ENCODE results near the gene PDE8B. TPM values are rescaled to one million over a fixed set of nuclear protein-coding genes. Genes with fewer than 3 reads are reported as not detected.
A peak's percentile ranks its signal among the peaks of the same experiment; 100 is the strongest.

PDE8B gene
- total RNA-seq, 4 donors from 2014 or later, result 0.79 to 2.7 (median 1.4) TPM; not detected in 1

- 36 to 52% methylated on average over 1 of the region's 1 CpG for WGBS, 2 donors
- intact Hi-C loops (cut with DNase I), result no loop called here
Observed at GRCh38 chr5:77213601-77214000, 3.1 kb downstream of the PDE8B start.

GRCh38 chr5:77214151-77214550 is 3.7 kb downstream of the PDE8B start:
- Histone ChIP-seq H3K9me3 (no peaks in the 10 kb centered on the region), H3K36me3 (no peaks in the 10 kb centered on the region), H3K27ac (no peak overlapping the region), H3K4me3 (no peak overlapping the region), H3K27me3 (peaks cover 0 to 72% (median 9%) of the 10 kb centered on the region in 4 donors), H3K4me1 (peaks cover 4 to 16% (median 9%) of the 10 kb centered on the region in 3 donors)
- no peak for DNase-seq
- TF ChIP-seq, protein P1, sequence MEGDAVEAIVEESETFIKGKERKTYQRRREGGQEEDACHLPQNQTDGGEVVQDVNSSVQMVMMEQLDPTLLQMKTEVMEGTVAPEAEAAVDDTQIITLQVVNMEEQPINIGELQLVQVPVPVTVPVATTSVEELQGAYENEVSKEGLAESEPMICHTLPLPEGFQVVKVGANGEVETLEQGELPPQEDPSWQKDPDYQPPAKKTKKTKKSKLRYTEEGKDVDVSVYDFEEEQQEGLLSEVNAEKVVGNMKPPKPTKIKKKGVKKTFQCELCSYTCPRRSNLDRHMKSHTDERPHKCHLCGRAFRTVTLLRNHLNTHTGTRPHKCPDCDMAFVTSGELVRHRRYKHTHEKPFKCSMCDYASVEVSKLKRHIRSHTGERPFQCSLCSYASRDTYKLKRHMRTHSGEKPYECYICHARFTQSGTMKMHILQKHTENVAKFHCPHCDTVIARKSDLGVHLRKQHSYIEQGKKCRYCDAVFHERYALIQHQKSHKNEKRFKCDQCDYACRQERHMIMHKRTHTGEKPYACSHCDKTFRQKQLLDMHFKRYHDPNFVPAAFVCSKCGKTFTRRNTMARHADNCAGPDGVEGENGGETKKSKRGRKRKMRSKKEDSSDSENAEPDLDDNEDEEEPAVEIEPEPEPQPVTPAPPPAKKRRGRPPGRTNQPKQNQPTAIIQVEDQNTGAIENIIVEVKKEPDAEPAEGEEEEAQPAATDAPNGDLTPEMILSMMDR (IDR thresholded peaks at IDR 0.05), result no peak
- TF ChIP-seq POLR2A (IDR thresholded peaks at IDR 0.05), result no peak
- intact Hi-C loops (cut with DNase I), result no loop called here
- 68 to 77% methylated on average over 4 of the region's 4 CpGs for WGBS, 2 donors

More at GRCh38 chr5:77213601-77214000, 3.1 kb downstream of the PDE8B start:
- Histone ChIP-seq H3K9me3 (no peaks in the 10 kb centered on the region), H3K27ac (no peak overlapping the region), H3K36me3 (no peaks in the 10 kb centered on the region), H3K4me3 (no peak overlapping the region), H3K4me1 (peaks cover 4 to 16% (median 9%) of the 10 kb centered on the region in 3 donors), H3K27me3 (peaks cover 0 to 77% (median 9%) of the 10 kb centered on the region in 4 donors)
- DNase-seq, result no peak
- TF ChIP-seq, protein P1 (IDR thresholded peaks at IDR 0.05), result no peak
- no peak for TF ChIP-seq POLR2A (IDR thresholded peaks at IDR 0.05)

DNA sequence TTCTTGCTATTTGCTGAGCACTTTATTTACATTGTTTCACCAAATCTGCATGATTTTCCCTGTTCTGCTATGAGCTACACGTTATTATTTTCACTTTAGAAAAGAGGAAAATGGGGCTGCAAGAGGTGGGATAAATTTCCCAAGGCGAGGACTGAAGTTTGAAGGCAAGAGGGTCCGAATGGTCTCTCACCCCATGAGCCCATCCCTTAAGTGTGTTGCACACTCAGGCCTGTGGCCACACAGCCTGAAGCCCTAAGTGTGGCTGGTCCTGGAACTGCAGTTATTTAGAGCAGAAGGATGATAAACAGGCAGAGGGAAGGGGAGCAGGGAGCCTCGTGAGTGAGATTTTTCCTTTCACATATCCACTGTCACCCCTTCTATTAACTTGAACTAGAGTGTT is 7.8 kb downstream of the PDE8B start:
- no peak for DNase-seq
- Histone ChIP-seq H3K36me3 (no peaks in the 10 kb centered on the region), H3K4me1 (no peaks in the 10 kb centered on the region), H3K27ac (no peak overlapping the region), H3K4me3 (no peak overlapping the region), H3K27me3 (peaks cover 0 to 31% (median 0%) of the 10 kb centered on the region in 4 donors), H3K9me3 (no peaks in the 10 kb centered on the region)
- 53 to 68% methylated on average over 4 of the region's 4 CpGs for WGBS, 2 donors
- intact Hi-C loops (cut with DNase I), result no loop called here
- TF ChIP-seq, protein P1 (IDR thresholded peaks at IDR 0.05), result peak in 2 of 6 experiments; percentile 8 to 14
- TF ChIP-seq POLR2A (IDR thresholded peaks at IDR 0.05), result no peak

GRCh38 chr5:77221115-77221514 is 10.6 kb downstream of the PDE8B start:
- H3K4me1 ChIP-seq, result no peaks in the 10 kb centered on the region
- peaks cover 0 to 2% (median 0%) of the 10 kb centered on the region in 4 donors for H3K27me3 ChIP-seq
- 72 to 79% methylated on average over 3 of the region's 3 CpGs for WGBS, 2 donors
- no peak overlapping the region for H3K4me3 ChIP-seq
- no peak for DNase-seq
- TF ChIP-seq POLR2A (IDR thresholded peaks at IDR 0.05), result no peak
- TF ChIP-seq, protein P1 (IDR thresholded peaks at IDR 0.05), result no peak
- H3K9me3 ChIP-seq, result no peaks in the 10 kb centered on the region
- no peaks in the 10 kb centered on the region for H3K36me3 ChIP-seq
- intact Hi-C loops (cut with DNase I), result no loop called here
- H3K27ac ChIP-seq, result no peak overlapping the region

DNA sequence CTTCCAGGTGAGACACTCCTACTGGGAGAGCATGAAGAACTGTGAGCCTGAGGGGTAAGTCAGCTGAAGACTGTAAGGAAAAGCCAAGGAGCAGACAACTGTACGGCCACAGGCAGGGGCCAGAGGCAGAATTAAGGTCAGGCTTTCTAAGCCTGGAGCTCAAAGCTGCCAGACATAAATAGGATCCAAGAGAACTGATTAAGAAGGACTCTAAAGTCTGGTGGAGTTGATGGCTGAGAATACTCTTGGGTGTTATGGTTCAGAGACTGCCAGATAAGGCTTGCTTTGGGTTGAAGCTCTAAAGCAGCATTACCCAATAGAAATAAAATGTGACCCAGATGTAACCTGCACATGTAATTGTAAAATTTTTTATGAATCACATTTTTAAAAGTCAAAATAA is 12.2 kb downstream of the PDE8B start:
- intact Hi-C loops (cut with DNase I), result no loop called here
- DNase-seq, result no peak
- no peak for TF ChIP-seq POLR2A (IDR thresholded peaks at IDR 0.05)
- TF ChIP-seq, protein P1 (IDR thresholded peaks at IDR 0.05), result no peak
- Histone ChIP-seq H3K36me3 (no peaks in the 10 kb centered on the region), H3K27me3 (peaks cover 0 to 6% (median 0%) of the 10 kb centered on the region in 4 donors), H3K27ac (no peak overlapping the region), H3K4me3 (no peak overlapping the region), H3K9me3 (no peaks in the 10 kb centered on the region), H3K4me1 (no peaks in the 10 kb centered on the region)
- WGBS, 2 donors, result 71 to 83% methylated on average over 1 of the region's 1 CpG

All from esophagus squamous epithelium (tissue), 5 donors.